ENCODE data around the gene DNAJA2. TPM values are rescaled to one million over a fixed set of nuclear protein-coding genes. Genes with fewer than 3 reads are reported as not detected.

The DNAJA2 gene
- total and polyA plus RNA-seq, 9 of the 15 experiments (the other 6 are each of a cell fraction or from before 2014, with no cell fraction given) = 24.1 to 75.9 (median 50.7) TPM

DNA sequence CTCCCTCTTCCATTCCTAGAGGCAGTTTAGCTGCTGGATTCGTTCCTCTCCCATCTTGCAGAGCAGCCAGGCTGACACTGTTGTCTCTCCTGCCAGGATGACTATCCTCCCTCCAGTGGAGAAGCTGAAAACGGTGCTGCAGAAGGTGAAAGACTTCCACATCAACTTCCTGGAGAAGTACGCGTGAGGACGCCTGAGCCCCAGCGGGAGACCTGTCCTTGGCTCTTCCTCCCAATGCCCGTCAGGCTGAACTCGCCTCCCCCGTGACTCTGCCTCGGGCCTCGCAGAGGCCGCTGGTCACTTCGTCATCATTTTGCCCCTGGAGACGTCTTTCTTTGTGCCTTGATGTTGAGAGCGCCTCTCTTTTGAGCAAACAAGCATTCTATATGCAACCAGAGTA lies 44.7 kb downstream of the DNAJA2 start:
- CTCF ChIA-PET (ENCODE audit: low intra/inter-chr PET ratio) = interaction anchor here (0.7 to 1.6 kb wide), 2 partner anchors 19 to 254 kb away, joined by 3 to 6 read pairs; no protein-coding TSS in a partner anchor
- FAIRE-seq = no peak

DNA sequence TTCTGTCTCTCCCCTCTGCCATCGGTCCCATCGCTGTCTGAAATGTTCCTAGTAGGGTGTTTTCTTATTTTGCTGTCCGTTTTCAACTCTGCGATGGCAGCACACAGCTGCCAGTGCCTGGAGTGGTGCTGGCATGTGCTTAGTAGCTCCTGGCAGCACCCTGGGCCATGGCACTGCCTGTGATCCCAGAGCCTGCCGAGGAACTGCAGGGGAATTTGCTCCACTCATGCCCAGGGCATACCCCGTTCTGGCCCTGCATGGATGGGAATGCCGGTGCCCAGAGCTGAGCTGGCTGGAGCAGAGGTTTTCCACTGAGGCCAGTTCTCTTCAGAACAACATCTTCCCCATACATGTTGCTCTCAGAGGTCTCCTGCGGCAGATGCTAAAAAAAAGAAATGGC lies 46.2 kb downstream of the DNAJA2 start:
- ChIA-PET POLR2A (no interaction called here), CTCF (ENCODE audit: low intra/inter-chr PET ratio) (no interaction called here)
- no peaks in the 10 kb centered on the region for H3K36me3 ChIP-seq (ENCODE audit: control insufficient read depth, insufficient read depth, low read length)
- no TSS peak for BruUV-seq (replicated peaks)
- 0 out of 4 replicates have a peak overlapping the region, but pooled peaks of 1 of the 2 experiments have one; percentile 7 for H3K9ac ChIP-seq (ENCODE audit: insufficient read depth in 1 of 2, low read depth in 2 of 2, low read length in 2 of 2)
- H3K27ac ChIP-seq (ENCODE audit: extremely low read depth, low read depth, low read length) = no peak overlapping the region
- H3K79me2 ChIP-seq (ENCODE audit: control insufficient read depth, insufficient read depth, low read length) = no peaks in the 10 kb centered on the region
- no peak overlapping the region for H2AFZ ChIP-seq (ENCODE audit: low read depth, low read length)
- H3K9me3 ChIP-seq (replicated peaks; ENCODE audit: control insufficient read depth, insufficient read depth, low read depth, low read length) = no peaks in the 10 kb centered on the region
- no peaks in the 10 kb centered on the region for H4K20me1 ChIP-seq (replicated peaks; ENCODE audit: control insufficient read depth, insufficient read depth, low read length)
- H3K4me2 ChIP-seq (ENCODE audit: insufficient read depth, low read length) = no peak overlapping the region
- DNase-seq (ENCODE audit: extremely low read depth in 1 of 4, low spot score in 3 of 4) (no peak), ATAC-seq (no peak), FAIRE-seq (no peak)
- 52% methylated on average over 8 of the region's 8 CpGs for whole genome bisulfite sequencing (ENCODE audit: insufficient coverage, low coverage, missing lambda C conversion rate)
- no peak overlapping the region for H3K4me3 ChIP-seq
- H3K27me3 ChIP-seq (ENCODE audit: control insufficient read depth in 2 of 2, insufficient read depth in 2 of 2, low read length in 2 of 2) = no peaks in the 10 kb centered on the region
- in situ Hi-C loops (cut with MboI) = no loop called here
- peaks cover 0 to 13% of the 10 kb centered on the region in 2 experiments; a peak in 3 of 5 replicates for H3K4me1 ChIP-seq (replicated peaks in 1 of 2; ENCODE audit: control insufficient read depth in 2 of 2, insufficient read depth in 2 of 2, low read length in 2 of 2)
- no peaks in the 10 kb centered on the region for H3K9me1 ChIP-seq (ENCODE audit: control insufficient read depth, insufficient read depth, low read length)
- intact Hi-C loops (cut with micrococcal nuclease) = loop anchor here (5.0 kb wide), 1 partner anchor 255 kb away; no protein-coding TSS in a partner anchor
- TF ChIP-seq, protein P1, sequence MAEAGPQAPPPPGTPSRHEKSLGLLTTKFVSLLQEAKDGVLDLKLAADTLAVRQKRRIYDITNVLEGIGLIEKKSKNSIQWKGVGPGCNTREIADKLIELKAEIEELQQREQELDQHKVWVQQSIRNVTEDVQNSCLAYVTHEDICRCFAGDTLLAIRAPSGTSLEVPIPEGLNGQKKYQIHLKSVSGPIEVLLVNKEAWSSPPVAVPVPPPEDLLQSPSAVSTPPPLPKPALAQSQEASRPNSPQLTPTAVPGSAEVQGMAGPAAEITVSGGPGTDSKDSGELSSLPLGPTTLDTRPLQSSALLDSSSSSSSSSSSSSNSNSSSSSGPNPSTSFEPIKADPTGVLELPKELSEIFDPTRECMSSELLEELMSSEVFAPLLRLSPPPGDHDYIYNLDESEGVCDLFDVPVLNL (CRISPR knock-in tag; IDR thresholded peaks at IDR 0.05; ENCODE audit: low read depth) = no peak
- TF ChIP-seq, protein P2, sequence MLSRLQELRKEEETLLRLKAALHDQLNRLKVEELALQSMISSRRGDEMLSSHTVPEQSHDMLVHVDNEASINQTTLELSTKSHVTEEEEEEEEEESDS (CRISPR knock-in tag; IDR thresholded peaks at IDR 0.05) = no peak
- TF ChIP-seq, protein P3, sequence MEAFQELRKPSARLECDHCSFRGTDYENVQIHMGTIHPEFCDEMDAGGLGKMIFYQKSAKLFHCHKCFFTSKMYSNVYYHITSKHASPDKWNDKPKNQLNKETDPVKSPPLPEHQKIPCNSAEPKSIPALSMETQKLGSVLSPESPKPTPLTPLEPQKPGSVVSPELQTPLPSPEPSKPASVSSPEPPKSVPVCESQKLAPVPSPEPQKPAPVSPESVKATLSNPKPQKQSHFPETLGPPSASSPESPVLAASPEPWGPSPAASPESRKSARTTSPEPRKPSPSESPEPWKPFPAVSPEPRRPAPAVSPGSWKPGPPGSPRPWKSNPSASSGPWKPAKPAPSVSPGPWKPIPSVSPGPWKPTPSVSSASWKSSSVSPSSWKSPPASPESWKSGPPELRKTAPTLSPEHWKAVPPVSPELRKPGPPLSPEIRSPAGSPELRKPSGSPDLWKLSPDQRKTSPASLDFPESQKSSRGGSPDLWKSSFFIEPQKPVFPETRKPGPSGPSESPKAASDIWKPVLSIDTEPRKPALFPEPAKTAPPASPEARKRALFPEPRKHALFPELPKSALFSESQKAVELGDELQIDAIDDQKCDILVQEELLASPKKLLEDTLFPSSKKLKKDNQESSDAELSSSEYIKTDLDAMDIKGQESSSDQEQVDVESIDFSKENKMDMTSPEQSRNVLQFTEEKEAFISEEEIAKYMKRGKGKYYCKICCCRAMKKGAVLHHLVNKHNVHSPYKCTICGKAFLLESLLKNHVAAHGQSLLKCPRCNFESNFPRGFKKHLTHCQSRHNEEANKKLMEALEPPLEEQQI (IDR thresholded peaks at IDR 0.05) = no peak
- TF ChIP-seq KAT8 (IDR thresholded peaks at IDR 0.05; ENCODE audit: low read depth) (no peak), TARDBP (IDR thresholded peaks at IDR 0.05) (no peak), CREB1 (IDR thresholded peaks at IDR 0.05) (no peak), CREB1 (CRISPR knock-in tag; IDR thresholded peaks at IDR 0.05) (no peak), CHD1 (IDR thresholded peaks at IDR 0.05; ENCODE audit: low read length) (no peak), MTA2 (IDR thresholded peaks at IDR 0.05; ENCODE audit: low read depth) (no peak), ZNF184 (CRISPR knock-in tag; IDR thresholded peaks at IDR 0.05) (no peak), NUFIP1 (IDR thresholded peaks at IDR 0.05; ENCODE audit: partially characterized antibody) (no peak)
- TF ChIP-seq, protein P4, sequence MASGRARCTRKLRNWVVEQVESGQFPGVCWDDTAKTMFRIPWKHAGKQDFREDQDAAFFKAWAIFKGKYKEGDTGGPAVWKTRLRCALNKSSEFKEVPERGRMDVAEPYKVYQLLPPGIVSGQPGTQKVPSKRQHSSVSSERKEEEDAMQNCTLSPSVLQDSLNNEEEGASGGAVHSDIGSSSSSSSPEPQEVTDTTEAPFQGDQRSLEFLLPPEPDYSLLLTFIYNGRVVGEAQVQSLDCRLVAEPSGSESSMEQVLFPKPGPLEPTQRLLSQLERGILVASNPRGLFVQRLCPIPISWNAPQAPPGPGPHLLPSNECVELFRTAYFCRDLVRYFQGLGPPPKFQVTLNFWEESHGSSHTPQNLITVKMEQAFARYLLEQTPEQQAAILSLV (tag; IDR thresholded peaks at IDR 0.05) = no peak

More for the DNA sequence above, 44.7 kb downstream of the DNAJA2 start:
- Histone ChIP-seq H3K4me2 (ENCODE audit: insufficient read depth, low read length) (no peak overlapping the region), H3K27me3 (ENCODE audit: control insufficient read depth in 2 of 2, insufficient read depth in 2 of 2, low read length in 2 of 2) (no peaks in the 10 kb centered on the region), H3K9ac (ENCODE audit: insufficient read depth in 1 of 2, low read depth in 2 of 2, low read length in 2 of 2) (peak overlapping the region in 1 of 2 experiments; percentile 66; a peak in 2 of 4 replicates), H4K20me1 (replicated peaks; ENCODE audit: control insufficient read depth, insufficient read depth, low read length) (no peaks in the 10 kb centered on the region), H3K9me1 (ENCODE audit: control insufficient read depth, insufficient read depth, low read length) (no peaks in the 10 kb centered on the region), H3K36me3 (ENCODE audit: control insufficient read depth, insufficient read depth, low read length) (no peaks in the 10 kb centered on the region), H2AFZ (ENCODE audit: low read depth, low read length) (no peak overlapping the region), H3K4me1 (replicated peaks in 1 of 2; ENCODE audit: control insufficient read depth in 2 of 2, insufficient read depth in 2 of 2, low read length in 2 of 2) (peaks cover 0 to 12% of the 10 kb centered on the region in 2 experiments; a peak in 3 of 5 replicates), H3K79me2 (ENCODE audit: control insufficient read depth, insufficient read depth, low read length) (no peaks in the 10 kb centered on the region), H3K4me3 (no peak overlapping the region), H3K27ac (ENCODE audit: extremely low read depth, low read depth, low read length) (no peak overlapping the region), H3K9me3 (replicated peaks; ENCODE audit: control insufficient read depth, insufficient read depth, low read depth, low read length) (no peaks in the 10 kb centered on the region)
- in situ Hi-C loops (cut with MboI) = no loop called here
- TSS peak; percentile 31 for BruUV-seq (replicated peaks)
- no peak for DNase-seq (ENCODE audit: extremely low read depth in 1 of 4, low spot score in 3 of 4)
- 66% methylated on average over 13 of the region's 15 CpGs for whole genome bisulfite sequencing (ENCODE audit: insufficient coverage, low coverage, missing lambda C conversion rate)
- intact Hi-C loops (cut with micrococcal nuclease) = loop anchor here (1.0 to 5.0 kb wide), 2 partner anchors 75 to 257 kb away; no protein-coding TSS in a partner anchor
- TF ChIP-seq NFXL1 (CRISPR knock-in tag; IDR thresholded peaks at IDR 0.05) (no peak), SOX6 (IDR thresholded peaks at IDR 0.05) (no peak)
- POLR2A ChIA-PET = no interaction called here
- ATAC-seq = no peak
